NCI-H524 treated with DMSO at 0.1 percent for 48 hours (cell line): Measurements from ENCODE around the gene CREBBP.

Experiments used
- DNase-seq: peaks from one replicate; lab custom pipeline; 2025; lab: John Stamatoyannopoulos, UW

CREBBP gene

DNA sequence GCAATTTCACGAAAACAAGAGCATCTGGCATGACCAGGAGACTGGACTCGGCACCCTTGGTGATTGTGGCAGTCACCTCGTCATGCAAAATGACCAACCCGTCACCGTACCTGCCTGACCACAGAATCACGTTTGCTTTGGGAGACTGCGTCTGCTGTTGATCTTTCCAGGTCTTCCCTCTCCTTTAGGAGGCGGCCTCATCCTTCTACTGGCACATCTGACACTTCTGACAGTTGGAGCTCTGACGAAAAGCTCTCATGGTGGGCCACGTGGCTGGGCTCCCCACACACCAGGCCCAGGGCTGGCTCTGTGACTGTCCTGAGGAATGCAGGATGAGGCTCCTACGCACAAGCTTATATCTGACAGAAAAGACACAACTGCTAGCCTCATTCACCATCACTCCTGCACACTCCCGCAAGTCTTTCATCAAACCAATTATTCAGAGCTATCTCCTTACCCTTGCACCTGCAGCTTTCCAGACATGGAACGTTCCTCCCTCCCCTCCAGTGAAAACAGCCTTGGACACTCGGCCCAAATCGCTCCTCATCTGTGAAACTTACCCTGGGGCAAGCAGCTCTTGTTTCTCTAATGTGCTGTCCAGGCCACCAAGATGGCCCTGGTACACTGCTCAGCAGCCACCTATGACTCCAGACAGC is 166.8 kb downstream of the CREBBP start:
- DNase-seq: no peak

DNA sequence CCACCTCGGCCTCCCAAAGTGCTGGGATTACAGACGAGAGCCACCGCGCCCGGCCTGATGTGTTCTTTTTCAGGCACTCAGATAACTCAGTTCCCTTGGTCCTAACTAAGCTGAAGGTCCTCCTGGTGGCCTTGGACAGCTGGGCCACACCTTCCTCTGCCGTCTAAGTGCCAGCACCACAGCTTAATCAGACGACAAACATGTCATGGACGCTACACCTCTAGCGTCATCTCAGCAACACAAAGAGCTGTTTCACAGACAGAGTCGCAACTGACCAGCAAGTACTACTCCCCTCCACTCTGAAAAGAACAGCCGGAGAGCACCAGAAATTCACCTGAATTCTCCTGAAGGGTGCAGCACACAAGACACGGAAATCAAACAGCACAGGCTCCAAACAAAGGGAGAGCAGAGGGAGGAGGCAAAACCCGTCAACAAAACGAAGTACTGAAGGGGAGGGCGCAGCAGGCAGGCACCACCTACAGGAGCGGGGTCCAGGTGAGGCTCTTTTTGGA is 167.6 kb downstream of the CREBBP start:
- no peak for DNase-seq

DNA sequence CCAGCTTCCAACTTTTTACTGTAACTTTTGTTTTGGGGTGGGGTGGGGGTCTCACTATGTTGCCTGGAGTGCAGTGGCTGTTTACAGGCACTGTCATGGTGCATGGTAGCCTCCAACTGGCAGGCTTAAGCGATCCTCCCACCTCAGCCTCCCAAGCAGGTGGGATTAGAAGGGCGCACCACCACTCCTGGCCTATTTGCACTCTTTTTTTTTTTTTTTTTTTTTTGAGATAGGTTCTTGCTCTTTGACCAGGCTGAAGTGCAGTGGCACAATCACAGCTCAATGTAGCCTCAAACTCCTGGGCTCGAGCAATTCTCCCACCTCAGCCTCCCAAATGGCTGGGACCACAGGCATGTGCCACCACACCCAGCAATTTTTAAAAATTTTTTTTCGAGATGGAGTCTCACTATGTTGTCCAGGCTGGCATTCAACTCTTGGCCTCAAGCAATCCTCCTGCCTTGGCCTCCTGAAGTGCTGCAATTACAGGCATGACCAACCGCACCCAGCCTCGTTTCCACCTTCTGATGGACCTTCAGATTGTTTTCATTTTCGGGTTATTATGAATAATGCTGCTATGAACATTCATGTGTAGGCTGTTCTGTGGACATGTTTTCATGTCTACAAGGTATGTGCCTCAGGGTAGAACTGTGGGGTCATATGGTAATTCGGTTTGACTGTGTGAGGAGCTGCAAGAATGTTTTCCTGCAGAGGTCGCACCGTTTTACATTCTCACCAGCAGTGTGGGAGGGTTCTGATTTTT is 174.1 kb downstream of the CREBBP start:
- no peak for DNase-seq

DNA sequence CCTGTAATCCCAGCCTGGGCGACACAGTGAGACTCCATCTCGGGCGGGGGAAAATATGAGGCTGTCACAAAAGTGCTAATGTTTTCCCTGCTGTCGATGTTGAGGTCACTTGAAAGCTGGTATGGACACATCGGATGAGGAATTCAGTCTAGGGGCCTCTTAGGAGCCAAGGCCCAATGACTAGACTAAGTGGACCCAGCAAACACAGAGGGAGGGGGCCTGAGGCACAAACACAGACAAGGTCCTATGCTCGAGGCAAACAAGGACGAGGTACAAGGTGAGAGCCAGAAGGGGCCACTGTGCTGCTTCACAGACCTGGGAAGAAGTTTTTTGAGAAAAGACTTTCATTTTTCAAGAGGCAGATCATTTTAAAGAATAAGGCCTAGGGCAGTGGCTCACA is 178.4 kb downstream of the CREBBP start:
- DNase-seq: no peak

DNA sequence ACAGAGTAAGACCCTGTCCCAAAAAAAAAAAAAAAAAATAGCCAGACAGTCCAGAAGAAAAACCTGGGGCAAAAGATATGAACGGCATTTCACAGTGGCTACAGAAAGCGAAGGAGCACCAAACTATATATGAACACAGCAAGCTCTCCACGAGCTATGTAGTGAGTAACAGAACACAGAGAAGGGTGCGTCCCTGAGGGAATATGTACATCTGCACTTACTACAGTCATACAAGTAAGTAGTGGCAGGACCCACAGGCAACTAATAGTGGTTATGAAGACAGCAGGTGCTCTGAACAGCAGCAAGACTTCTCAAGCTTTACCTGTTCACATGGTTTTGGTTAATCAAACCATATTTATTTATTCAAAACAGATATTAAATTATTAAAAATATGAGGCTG is 179.0 kb downstream of the CREBBP start:
- DNase-seq: no peak

DNA sequence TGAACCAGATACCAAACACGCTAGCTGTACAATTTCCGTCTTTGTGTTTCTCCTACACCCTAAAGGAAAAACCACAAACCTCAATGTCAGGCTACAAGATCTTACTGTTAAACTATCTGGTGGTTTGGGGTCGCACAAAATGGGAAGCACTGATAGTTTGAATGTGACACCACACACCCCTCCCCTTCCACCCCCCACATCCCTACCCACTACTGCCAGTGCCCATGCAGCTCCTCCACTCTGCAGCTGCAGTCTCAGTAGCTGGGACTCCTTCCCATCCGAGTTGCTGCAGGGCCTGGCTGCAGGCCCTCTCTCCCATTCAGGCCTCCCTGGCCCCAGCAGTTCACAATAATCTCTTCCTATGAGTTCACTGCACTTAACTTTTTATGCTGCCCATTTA is 181.6 kb downstream of the CREBBP start:
- no peak for DNase-seq

DNA sequence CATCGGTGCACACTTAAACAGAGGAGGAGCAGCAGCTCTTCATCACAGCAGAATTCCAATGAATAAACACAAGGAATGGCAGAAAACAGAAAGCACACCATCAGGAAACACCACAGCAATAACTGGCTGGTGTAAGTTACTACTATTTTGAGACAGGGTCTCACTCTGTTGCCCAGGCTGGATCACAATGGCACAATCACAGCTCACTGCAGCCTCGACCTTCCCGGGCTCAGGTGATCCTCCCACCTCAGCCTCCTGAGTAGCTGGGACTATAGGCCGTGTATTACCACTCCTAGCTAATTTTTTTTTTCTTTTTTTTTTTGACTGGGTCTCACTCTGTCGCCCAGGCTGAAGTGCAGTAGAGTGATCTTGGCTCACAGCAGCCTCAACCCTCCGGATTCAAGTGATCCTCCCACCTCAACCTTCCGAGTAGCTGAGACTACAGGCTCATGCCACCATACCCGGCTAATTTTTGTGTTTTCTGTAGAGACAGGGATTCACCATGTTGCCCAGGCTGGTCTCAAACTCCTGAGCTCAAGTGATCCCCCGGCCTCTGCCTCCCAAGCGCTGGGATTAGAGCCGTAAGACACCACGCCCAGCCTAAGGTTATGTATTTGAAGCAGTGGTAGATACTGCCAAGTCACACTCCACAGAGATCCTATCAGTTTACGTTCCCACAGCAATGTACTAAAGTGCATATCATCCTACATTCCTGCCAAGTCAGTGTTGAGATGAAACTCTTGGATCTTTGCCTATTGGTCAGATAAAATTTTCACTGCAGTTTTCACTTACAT is 183.9 kb downstream of the CREBBP start:
- DNase-seq: no peak

DNA sequence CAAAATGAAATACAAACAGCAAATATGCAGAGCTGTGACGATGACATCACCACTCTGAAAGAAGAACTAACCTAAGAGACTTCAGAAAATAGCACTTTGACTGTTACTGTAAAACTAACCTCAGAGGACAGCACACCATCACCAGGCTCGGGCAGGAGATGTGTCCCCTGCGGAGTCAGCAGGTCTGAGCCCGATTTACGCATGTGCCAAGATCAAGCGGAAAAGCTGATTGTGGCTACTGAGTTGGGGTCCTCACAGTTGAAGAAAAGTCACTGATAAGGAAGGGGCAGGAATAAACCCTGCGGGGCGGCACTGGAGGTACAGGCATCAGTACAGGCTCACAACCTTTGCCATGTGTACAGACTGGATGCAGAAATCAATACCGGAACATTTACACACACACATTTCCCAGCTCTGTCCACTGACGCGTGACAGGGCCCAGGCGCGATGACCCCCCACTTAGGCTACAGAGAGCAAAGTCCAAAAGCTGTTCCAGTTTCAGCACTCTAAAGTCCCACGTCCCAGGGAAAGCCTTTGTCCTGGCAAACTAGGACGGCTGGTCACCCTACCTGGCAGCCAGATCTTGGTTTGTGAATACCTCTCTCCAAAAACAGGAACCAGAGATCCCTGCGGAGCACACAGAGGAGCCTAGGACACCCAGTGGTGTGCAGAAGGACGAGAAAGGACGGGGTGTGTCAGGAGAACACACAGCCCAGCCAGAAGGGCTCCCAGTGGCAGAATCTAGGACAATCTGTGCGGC is 184.7 kb downstream of the CREBBP start:
- no peak for DNase-seq

DNA sequence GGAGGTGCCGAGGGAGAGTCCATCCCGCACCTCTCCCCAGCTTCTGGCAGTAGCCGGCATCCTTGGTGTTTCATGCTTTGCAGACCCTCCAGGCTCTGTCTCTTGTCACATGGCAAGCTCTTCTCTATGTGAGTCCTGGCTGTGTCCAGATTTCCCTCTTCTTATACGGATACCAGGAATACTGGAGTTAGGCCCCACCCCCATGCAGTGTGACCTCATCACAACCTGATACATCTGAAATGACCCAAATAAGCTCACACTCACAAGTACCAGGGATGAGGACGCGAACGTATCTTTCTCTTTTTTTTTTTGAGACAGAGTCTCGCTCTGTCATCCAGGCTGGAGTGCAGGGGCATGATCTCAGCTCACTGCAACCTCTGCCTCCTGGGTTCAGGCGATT is 186.5 kb downstream of the CREBBP start:
- DNase-seq: no peak

DNA sequence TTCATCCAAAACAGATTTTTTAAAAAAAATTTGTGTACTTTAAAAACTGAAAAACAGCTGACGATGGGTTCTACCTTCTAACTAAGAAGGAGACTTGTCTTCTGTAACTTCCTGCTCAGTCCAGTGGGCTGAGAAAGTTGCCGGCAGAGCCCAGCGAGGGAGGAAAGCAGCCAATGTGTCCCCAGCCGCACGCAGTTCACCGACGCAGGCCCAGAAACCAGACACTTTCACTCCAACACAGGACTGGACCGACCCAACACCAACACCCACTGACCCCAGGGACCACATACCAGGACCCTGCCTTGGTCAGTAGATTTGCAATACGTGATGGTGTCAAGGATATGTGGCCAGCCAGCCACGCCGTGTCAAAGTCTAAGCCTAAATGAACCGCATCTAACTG is 188.8 kb downstream of the CREBBP start:
- no peak for DNase-seq

DNA sequence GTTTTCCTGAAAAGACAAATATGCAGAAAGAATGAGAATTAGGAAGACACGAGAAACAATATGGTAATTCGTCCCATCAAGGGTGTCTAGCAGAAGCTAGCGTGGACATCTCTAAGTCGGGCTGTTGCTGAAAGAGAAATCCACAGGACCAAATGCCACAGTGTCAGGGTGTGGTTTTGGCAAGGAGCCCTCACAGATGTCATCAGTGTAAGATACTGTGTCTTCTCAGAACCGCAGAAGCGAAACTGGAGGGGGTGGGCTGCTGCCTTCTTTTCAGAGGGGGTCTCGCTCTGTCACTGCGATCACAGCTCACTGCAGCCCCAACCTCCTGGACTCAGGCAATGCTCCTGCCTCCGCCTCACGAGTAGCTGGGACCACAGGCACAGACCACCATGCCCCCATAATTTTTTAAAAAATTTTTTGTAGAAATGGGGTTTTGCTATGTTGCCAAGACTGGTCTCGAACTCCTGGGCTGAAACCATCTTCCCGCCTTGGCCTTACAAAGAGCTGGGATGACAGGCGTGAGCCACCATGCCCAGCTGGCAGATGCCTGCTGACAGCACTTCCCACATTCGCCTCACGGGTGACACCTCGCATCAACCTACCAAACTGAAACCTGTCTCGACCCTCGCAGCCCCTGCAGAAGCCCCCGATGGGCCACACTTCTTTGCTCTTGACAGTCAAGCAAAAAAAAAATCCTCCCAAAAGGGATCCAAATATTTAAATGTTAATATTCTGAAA is 189.4 kb downstream of the CREBBP start:
- no peak for DNase-seq

DNA sequence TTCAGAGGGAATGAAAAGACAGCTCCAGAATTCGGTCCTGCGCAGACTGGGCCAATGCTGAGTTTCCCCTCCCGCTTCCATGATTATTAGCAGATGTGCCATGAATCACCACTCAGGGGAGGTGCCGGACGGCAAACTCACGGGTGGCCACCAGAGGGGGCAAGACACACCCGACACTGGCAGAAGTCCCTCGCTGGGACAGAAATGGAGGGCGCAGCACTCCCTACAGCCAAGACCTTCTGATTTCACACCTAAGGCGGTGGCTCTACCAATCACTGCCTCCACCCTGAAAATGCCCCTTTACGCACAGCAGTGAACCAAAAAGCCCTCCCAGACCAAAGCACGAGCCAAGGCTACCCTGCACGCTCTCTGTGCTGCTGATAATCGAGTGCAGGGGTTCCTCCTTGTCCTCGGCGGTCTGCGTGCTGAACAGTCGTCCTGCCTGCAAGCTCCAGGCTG is 190.0 kb downstream of the CREBBP start:
- DNase-seq: peak; percentile 25

DNA sequence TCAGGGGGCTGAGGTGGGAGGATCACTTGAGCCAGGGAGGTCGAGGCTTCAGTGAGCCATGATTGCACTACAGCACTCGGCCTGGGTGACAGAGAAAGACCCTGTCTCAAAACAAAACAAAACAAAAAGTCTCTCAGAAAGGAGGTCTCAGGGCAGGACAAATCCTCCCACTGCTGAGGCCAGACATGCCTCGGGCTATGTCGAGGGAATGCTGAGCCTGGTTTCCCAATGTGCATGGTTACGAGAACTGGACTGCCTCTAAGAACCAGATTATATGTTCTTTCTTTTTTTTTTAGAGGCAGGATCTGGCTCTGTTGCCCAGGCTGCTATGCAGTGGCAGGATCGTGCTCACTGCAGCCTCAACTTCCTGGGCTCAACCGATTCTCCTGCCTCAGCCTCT is 190.8 kb downstream of the CREBBP start:
- no peak for DNase-seq

DNA sequence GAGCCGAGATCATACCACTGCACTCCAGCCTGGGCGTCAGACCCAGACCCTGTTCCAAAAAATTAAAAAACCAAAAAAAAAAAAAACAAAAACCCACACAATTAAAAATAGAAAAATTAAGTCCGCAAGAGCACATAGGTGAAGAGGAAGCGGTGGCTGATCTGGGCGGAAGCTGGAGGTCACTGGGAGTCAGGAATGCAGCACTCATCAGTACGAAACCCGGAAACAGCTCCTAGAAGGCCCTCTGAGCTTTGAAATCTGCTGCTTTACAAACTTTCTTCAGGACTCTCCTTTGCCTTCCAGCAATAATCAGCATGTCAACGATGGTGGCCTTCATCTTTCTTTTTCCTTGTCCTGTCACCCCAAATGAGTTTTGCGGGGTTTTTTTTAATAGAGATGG is 192.7 kb downstream of the CREBBP start:
- DNase-seq: no peak

DNA sequence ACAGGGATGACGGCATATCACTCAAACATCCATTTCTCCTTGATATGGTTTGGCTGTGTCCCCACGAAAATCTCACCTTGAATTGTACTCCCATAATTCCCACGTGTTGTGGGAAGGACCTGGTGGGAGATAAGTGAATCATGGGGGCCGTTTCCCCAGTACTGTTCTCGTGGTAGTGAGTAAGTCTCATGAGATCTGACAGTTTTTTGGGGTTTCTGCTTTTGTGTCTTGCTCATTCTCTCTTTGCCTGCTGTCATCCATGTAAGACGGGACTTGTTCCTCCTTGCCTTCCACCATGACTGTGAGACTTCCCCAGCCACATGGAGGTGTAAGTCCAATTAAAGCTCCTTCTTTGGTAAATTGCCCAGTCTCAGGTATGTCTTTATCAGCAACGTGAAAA is 193.5 kb downstream of the CREBBP start:
- DNase-seq: no peak

DNA sequence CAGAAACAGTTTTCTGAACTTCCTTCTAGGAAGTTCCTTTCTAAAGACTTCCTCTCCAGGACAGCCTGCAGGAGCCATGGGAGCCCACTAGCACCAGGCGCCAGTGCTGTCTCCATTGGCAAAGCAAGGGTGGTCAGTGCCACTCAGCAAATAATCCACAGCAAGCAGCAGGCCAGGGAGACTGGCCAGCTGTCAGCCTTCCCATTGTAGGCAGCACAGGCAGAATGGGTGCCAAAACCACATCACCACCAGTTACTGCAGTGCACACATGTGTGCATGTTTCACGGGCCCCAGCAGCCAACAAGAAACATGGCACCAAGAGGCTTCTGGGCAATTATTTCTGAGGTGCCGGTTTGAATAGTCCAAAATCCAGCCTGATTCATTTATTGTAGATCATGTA is 199.3 kb downstream of the CREBBP start:
- DNase-seq: no peak

DNA sequence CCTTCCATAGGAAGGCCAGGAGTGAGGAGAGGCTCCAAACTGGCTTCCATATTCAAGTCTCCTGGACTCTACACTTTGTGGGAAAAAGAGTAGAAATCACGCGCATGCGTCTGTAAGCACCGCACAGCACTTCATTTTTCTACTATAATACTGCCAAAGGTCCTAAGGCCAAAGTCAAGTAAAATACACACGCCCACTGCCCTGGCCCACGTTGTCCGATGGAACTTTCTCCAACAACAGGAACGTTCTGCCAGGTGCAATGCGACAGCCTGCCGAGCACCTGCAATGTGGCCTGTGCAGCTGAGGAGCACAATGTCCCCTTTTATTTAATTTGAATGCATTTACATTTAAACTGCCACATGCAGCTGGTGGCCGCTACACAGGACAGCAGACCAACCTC is 202.5 kb downstream of the CREBBP start:
- DNase-seq: no peak

DNA sequence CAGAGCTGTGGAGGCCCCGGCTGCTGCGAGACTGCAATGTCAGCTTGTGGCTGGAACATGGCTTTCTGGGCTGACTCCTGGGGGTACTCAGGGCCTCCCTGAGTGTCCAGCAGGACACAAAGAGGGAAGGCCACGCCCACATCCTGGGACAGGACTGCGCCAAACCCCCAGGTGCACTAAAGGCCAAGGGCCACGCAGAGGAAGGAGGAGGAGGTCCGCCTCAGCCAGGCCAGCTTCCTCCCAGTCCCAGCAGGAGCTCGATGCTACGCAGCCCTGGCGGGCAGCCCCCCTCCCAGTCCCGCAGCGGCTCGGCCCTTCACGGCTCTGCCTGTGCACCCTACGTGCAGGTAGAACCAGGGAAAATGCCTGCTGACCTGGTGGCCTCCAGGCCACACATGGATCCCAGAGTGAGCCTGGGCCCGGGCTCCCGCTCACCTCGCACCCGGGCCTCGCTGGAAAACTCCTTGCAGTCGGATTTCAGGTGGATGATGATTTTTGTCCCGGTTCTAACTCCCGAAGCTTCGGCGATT is 204.8 kb downstream of the CREBBP start:
- DNase-seq: no peak
